SK-N-SH (cell line): ENCODE results near the gene SELE. TPM values are rescaled to one million over a fixed set of nuclear protein-coding genes. Genes with fewer than 3 reads are reported as not detected.

ENCODE experiments used
- CTCF ChIA-PET: fragments of 300-600, 350-600 bp; formaldehyde crosslinking; extraction: SDS; loops from one replicate; lab custom pipeline; 2021; lab: Yijun Ruan, JAX
- POLR2A ChIA-PET: fragments of 350-600 bp; sonication (Branson Sonifier 250); formaldehyde crosslinking; extraction: SDS; loops from one replicate; lab custom pipeline; 2020; ENCODE audit warnings: antibody characterized with exemption, inconsistent platforms; lab: Yijun Ruan, JAX
- DNase-seq: peaks from one replicate; pipeline ENCODE4 v3.0.0; 2012
- H2AFZ ChIP-seq: fragments of 200-600 bp; sonication (generic); 2 replicates; pipeline ENCODE4 v1.8.1; 2016; ENCODE audit warnings: antibody characterized with exemption, mild to moderate bottlenecking, low read depth
- H3F3A ChIP-seq: fragments of 200-600 bp; sonication (generic); replicated peaks from 2 replicates; pipeline ENCODE3; 2016; ENCODE audit warnings: antibody characterized with exemption, mild to moderate bottlenecking; ENCODE audit not compliant: insufficient read depth
- H3K27ac ChIP-seq, 2 experiments: fragments of 200-500 bp in 1 of 2; fragments of 200-600 bp in 1 of 2; sonication (Bioruptor generic) in 1 of 2; sonication (generic), shearing (Covaris generic) in 1 of 2; 2 replicates each; pipeline versions ENCODE4 v1.5.1 to v1.6.1; 2014 to 2016; ENCODE audit warnings: low read depth in 2 of 2, inconsistent platforms in 1 of 2, low read length in 1 of 2, mild to moderate bottlenecking in 1 of 2, mixed read lengths in 1 of 2
- H3K27me3 ChIP-seq: fragments of 200-600 bp; sonication (generic), shearing (Covaris generic); 2 replicates; pipeline ENCODE4 v1.6.1; 2016; ENCODE audit warnings: mixed run types; ENCODE audit not compliant: insufficient read depth
- H3K36me3 ChIP-seq, 2 experiments: fragments of 200-500 bp in 1 of 2; fragments of 200-600 bp in 1 of 2; sonication (Bioruptor generic) in 1 of 2; sonication (generic) in 1 of 2; replicated peaks in 1 of 2; 2 replicates each; pipeline versions ENCODE3 to v1.5.1; 2014 to 2016; ENCODE audit warnings: low read length in 1 of 2, mild to moderate bottlenecking in 1 of 2; ENCODE audit not compliant: insufficient read depth in 2 of 2, control insufficient read depth in 1 of 2
- H3K4me1 ChIP-seq, 2 experiments: fragments of 200-500 bp in 1 of 2; fragments of 200-600 bp in 1 of 2; sonication (Bioruptor generic) in 1 of 2; sonication (generic), shearing (Covaris generic) in 1 of 2; 2 replicates each; pipeline versions ENCODE4 v1.5.1 to v1.6.1; 2014 to 2016; ENCODE audit warnings: low read depth in 1 of 2, low read length in 1 of 2, mixed run types in 1 of 2; ENCODE audit not compliant: insufficient read depth in 2 of 2, control insufficient read depth in 1 of 2
- H3K4me2 ChIP-seq: fragments of 200-600 bp; sonication (generic), shearing (Covaris generic); 2 replicates; pipeline ENCODE4 v1.6.1; 2017; ENCODE audit warnings: mixed run types
- H3K4me3 ChIP-seq, 2 experiments: fragments of 200-500 bp in 1 of 2; fragments of 200-600 bp in 1 of 2; sonication (Bioruptor generic) in 1 of 2; sonication (generic), shearing (Covaris generic) in 1 of 2; 2 replicates each; pipeline versions ENCODE4 v1.5.1 to v1.8.1; 2014 to 2016; ENCODE audit warnings: low read depth in 2 of 2, inconsistent platforms in 1 of 2, low read length in 1 of 2, mild to moderate bottlenecking in 1 of 2, mixed read lengths in 1 of 2, moderate library complexity in 1 of 2
- H3K79me2 ChIP-seq: fragments of 200-600 bp; sonication (generic); 2 replicates; pipeline ENCODE4 v1.8.1; 2017; ENCODE audit warnings: mild to moderate bottlenecking; ENCODE audit not compliant: insufficient read depth
- H3K9ac ChIP-seq: fragments of 200-600 bp; sonication (generic); 2 replicates; pipeline ENCODE4 v1.6.1; 2017; ENCODE audit warnings: mixed run types
- H3K9me2 ChIP-seq: fragments of 200-600 bp; sonication (generic); 2 replicates; pipeline ENCODE4 v1.6.1; 2017; ENCODE audit warnings: mixed run types
- H3K9me3 ChIP-seq: fragments of 200-600 bp; sonication (generic); 2 replicates; pipeline ENCODE4 v1.6.1; 2017; ENCODE audit warnings: mixed run types, mild to moderate bottlenecking, moderate library complexity
- H4K20me1 ChIP-seq: fragments of 200-600 bp; sonication (generic); 2 replicates; pipeline ENCODE4 v1.6.1; 2017; ENCODE audit warnings: mild to moderate bottlenecking, mixed run types; ENCODE audit not compliant: insufficient read depth
- EZH2phosphoT487 ChIP-seq: fragments of 200-600 bp; sonication (generic); IDR thresholded peaks from 2 replicates; pipeline ENCODE4 v1.6.1; 2017; ENCODE audit warnings: low read depth, mixed run types, mild to moderate bottlenecking, antibody characterized with exemption, moderate library complexity, borderline replicate concordance
- FOSL2 ChIP-seq: IDR thresholded peaks from 2 replicates; pipeline ENCODE4 v1.4.0; 2012; ENCODE audit warnings: low read depth, mild to moderate bottlenecking, moderate library complexity, borderline replicate concordance
- GABPA ChIP-seq: IDR thresholded peaks from 2 replicates; pipeline ENCODE4 v1.4.0; 2012; ENCODE audit warnings: low read depth, mild to moderate bottlenecking
- GATA2 ChIP-seq: sonication (generic); formaldehyde crosslinking; IDR thresholded peaks from 2 replicates; pipeline ENCODE4 v1.5.0; 2020; ENCODE audit warnings: mild to moderate bottlenecking, missing genetic modification reagents
- MEF2A ChIP-seq: IDR thresholded peaks from 2 replicates; pipeline ENCODE4 v1.4.0; 2012; ENCODE audit warnings: low read depth, borderline replicate concordance
- NFIC ChIP-seq: IDR thresholded peaks from 2 replicates; pipeline ENCODE4 v1.4.0; 2012; ENCODE audit warnings: borderline replicate concordance
- RAD21 ChIP-seq: IDR thresholded peaks from 2 replicates; pipeline ENCODE4 v1.6.1; 2012; ENCODE audit warnings: mild to moderate bottlenecking, low read length
- RCOR1 ChIP-seq: fragments of 150-350 bp; IDR thresholded peaks from 2 replicates; pipeline ENCODE4 v1.6.1; 2017; ENCODE audit warnings: antibody characterized with exemption, low read length
- RFX5 ChIP-seq: IDR thresholded peaks from 2 replicates; pipeline ENCODE4 v1.6.1; 2012; ENCODE audit warnings: mild to moderate bottlenecking, improper control_type of control experiment, low read length
- TAF1 ChIP-seq: IDR thresholded peaks from 2 replicates; pipeline ENCODE4 v1.6.1; 2012; ENCODE audit warnings: low read depth, mild to moderate bottlenecking, low read length, moderate library complexity, borderline replicate concordance
- TEAD4 ChIP-seq: IDR thresholded peaks from 2 replicates; pipeline ENCODE4 v1.4.0; 2012; ENCODE audit warnings: mild to moderate bottlenecking, borderline replicate concordance; ENCODE audit not compliant: insufficient read depth
- YY1 ChIP-seq: IDR thresholded peaks from 2 replicates; pipeline ENCODE4 v1.4.0; 2012; ENCODE audit warnings: low read depth, mild to moderate bottlenecking
- WGBS: methylation state at CpG from one replicate; pipeline ENCODE4 v1.1.6; 2017; ENCODE audit warnings: low lambda C conversion rate; 5-methylcytosine and 5-hydroxymethylcytosine counted together
- polyA plus RNA-seq, 3 experiments: library from polyadenylated mRNA; depleted of rRNA; stranded (reverse); fragments of >200 nt; gene quantifications; 2 replicates each; pipeline ENCODE4 v1.2.3, GENCODE V29; 2012
- TF ChIP-seq, protein P1 (sequence below): IDR thresholded peaks from 2 replicates; pipeline ENCODE4 v1.6.1; 2012; ENCODE audit warnings: mild to moderate bottlenecking, low read depth, low read length, moderate library complexity
- TF ChIP-seq, protein P2 (sequence below): fragments of 150-350 bp; IDR thresholded peaks from 2 replicates; pipeline ENCODE4 v1.6.1; 2017; ENCODE audit warnings: antibody characterized with exemption, low read length, low read depth, borderline replicate concordance
- TF ChIP-seq, protein P3 (sequence below): IDR thresholded peaks from 2 replicates; pipeline ENCODE4 v1.4.0; 2012; ENCODE audit warnings: low read depth

SELE gene, protein sequence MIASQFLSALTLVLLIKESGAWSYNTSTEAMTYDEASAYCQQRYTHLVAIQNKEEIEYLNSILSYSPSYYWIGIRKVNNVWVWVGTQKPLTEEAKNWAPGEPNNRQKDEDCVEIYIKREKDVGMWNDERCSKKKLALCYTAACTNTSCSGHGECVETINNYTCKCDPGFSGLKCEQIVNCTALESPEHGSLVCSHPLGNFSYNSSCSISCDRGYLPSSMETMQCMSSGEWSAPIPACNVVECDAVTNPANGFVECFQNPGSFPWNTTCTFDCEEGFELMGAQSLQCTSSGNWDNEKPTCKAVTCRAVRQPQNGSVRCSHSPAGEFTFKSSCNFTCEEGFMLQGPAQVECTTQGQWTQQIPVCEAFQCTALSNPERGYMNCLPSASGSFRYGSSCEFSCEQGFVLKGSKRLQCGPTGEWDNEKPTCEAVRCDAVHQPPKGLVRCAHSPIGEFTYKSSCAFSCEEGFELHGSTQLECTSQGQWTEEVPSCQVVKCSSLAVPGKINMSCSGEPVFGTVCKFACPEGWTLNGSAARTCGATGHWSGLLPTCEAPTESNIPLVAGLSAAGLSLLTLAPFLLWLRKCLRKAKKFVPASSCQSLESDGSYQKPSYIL
- polyA plus RNA-seq (2012; rRNA removed): 0.02 and 0.10 TPM in 2 replicates
- 0.03 and 0.05 TPM in 2 replicates for polyA plus RNA-seq (2012; cell fraction: cytosol; rRNA removed)
- polyA plus RNA-seq (2012; cell fraction: nucleus; rRNA removed): 0.06 TPM in 2 replicates

DNA sequence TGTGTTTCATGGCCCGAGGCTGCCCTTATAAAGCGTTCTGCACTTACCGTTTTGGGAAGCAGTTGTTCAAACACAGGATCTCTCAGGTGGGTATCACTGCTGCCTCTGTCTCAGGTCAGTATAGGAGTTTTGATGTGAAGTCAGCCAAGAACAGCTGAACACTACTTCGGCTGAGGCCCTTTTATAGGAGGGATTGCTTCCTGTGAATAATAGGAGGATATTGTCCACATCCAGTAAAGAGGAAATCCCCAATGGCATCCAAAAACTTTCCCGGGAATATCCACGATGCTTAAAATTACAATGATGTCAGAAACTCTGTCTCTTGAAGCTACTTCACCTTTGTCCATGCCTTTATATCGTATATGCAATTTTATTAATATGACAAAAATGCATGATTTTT, at the start of gene SELE:
SELE (minus strand) TSS at position 156 of the 400 bp plus-strand sequence. CDS start 467 bp downstream, outside the sequence.
- 44% methylated on average over 7 of the region's 7 CpGs for WGBS
- Histone ChIP-seq H3K9ac (no peak within 1 kb of the TSS), H3K27ac (no peak within 1 kb of the TSS), H3K27me3 (no peaks in the 10 kb centered on the region), H3K4me2 (no peak within 1 kb of the TSS), H3K36me3 (no peaks in the 10 kb centered on the region), H2AFZ (no peak within 1 kb of the TSS), H3K4me3 (no peak within 1 kb of the TSS), H3F3A (no peaks in the 10 kb centered on the region), H3K9me2 (no peaks in the 10 kb centered on the region), H4K20me1 (no peaks in the 10 kb centered on the region), H3K4me1 (no peaks in the 10 kb centered on the region; a peak in 1 of 4 replicates), H3K9me3 (no peaks in the 10 kb centered on the region), H3K79me2 (no peaks in the 10 kb centered on the region)
- ChIA-PET POLR2A (no interaction called here), CTCF (no interaction called here)
- DNase-seq: no peak
- no peak for TF ChIP-seq YY1
- no peak for TF ChIP-seq EZH2phosphoT487
- no peak for TF ChIP-seq RCOR1
- no peak for TF ChIP-seq TEAD4
- TF ChIP-seq MEF2A: no peak
- no peak for TF ChIP-seq RAD21
- TF ChIP-seq RFX5: no peak
- TF ChIP-seq, protein P1, sequence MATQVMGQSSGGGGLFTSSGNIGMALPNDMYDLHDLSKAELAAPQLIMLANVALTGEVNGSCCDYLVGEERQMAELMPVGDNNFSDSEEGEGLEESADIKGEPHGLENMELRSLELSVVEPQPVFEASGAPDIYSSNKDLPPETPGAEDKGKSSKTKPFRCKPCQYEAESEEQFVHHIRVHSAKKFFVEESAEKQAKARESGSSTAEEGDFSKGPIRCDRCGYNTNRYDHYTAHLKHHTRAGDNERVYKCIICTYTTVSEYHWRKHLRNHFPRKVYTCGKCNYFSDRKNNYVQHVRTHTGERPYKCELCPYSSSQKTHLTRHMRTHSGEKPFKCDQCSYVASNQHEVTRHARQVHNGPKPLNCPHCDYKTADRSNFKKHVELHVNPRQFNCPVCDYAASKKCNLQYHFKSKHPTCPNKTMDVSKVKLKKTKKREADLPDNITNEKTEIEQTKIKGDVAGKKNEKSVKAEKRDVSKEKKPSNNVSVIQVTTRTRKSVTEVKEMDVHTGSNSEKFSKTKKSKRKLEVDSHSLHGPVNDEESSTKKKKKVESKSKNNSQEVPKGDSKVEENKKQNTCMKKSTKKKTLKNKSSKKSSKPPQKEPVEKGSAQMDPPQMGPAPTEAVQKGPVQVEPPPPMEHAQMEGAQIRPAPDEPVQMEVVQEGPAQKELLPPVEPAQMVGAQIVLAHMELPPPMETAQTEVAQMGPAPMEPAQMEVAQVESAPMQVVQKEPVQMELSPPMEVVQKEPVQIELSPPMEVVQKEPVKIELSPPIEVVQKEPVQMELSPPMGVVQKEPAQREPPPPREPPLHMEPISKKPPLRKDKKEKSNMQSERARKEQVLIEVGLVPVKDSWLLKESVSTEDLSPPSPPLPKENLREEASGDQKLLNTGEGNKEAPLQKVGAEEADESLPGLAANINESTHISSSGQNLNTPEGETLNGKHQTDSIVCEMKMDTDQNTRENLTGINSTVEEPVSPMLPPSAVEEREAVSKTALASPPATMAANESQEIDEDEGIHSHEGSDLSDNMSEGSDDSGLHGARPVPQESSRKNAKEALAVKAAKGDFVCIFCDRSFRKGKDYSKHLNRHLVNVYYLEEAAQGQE: no peak
- no peak for TF ChIP-seq GABPA
- no peak for TF ChIP-seq TAF1
- TF ChIP-seq, protein P2, sequence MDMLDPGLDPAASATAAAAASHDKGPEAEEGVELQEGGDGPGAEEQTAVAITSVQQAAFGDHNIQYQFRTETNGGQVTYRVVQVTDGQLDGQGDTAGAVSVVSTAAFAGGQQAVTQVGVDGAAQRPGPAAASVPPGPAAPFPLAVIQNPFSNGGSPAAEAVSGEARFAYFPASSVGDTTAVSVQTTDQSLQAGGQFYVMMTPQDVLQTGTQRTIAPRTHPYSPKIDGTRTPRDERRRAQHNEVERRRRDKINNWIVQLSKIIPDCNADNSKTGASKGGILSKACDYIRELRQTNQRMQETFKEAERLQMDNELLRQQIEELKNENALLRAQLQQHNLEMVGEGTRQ: no peak
- no peak for TF ChIP-seq FOSL2
- no peak for TF ChIP-seq NFIC
- TF ChIP-seq GATA2: no peak
- TF ChIP-seq, protein P3, sequence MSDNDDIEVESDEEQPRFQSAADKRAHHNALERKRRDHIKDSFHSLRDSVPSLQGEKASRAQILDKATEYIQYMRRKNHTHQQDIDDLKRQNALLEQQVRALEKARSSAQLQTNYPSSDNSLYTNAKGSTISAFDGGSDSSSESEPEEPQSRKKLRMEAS: no peak
